K562 (cell line): ENCODE results near the gene MRM2. TPM values are rescaled to one million over a fixed set of nuclear protein-coding genes. Genes with fewer than 3 reads are reported as not detected.

Source experiments
- ATAC-seq: fragments of 200-7000 bp; cut with Tn5 transposase; 3 replicates; pipeline ENCODE4 v1.9.1; 2020; ENCODE audit warnings: moderate library complexity
- BruUV-seq: library from RNA; stranded (reverse); fragments of 400-500 nt; replicated peaks from 2 replicates; lab custom pipeline; 2021; lab: Mats Ljungman, UMichigan
- CTCF ChIA-PET: fragments of 300-600 bp; formaldehyde crosslinking; extraction: SDS; loops from one replicate; lab custom pipeline; 2021; ENCODE audit warnings: low intra/inter-chr PET ratio; lab: Yijun Ruan, JAX
- POLR2A ChIA-PET: fragments of 300-600, 350-650 bp; sonication (Branson Sonifier 250); formaldehyde crosslinking; extraction: SDS; loops from one replicate; lab custom pipeline; 2021; ENCODE audit warnings: antibody characterized with exemption, inconsistent platforms; lab: Yijun Ruan, JAX
- DNase-seq, 4 experiments: peaks; one replicate each; pipeline versions ENCODE4 v3.0.0 to v3.0.0-alpha.2; 2011 to 2018; ENCODE audit warnings: low spot score in 3 of 4, mixed read lengths in 3 of 4; ENCODE audit errors: extremely low read depth in 1 of 4
- FAIRE-seq: peaks from 2 replicates; lab custom pipeline; 2011; peaks lifted over from hg19 to GRCh38; lab: Jason Lieb, UNC
- H2AFZ ChIP-seq: 2 replicates; pipeline ENCODE4 v1.6.0; 2011; ENCODE audit warnings: low read depth, low read length, control low read depth, inconsistent platforms
- H3K27ac ChIP-seq: fragments of 200-600 bp; 3 replicates; pipeline ENCODE4 v1.8.0; 2011; ENCODE audit warnings: low read depth, mild to moderate bottlenecking, control low read depth, inconsistent platforms, low read length, moderate library complexity, mixed read lengths; ENCODE audit errors: extremely low read depth
- H3K27me3 ChIP-seq, 2 experiments: fragments of 300-600 bp in 1 of 2; 2 replicates in 1 of 2; 3 replicates in 1 of 2; pipeline versions ENCODE4 v1.6.0 to v1.8.0; 2011; ENCODE audit warnings: inconsistent platforms in 2 of 2, low read length in 2 of 2, mild to moderate bottlenecking in 1 of 2, mixed read lengths in 1 of 2, moderate library complexity in 1 of 2; ENCODE audit not compliant: control insufficient read depth in 2 of 2, insufficient read depth in 2 of 2
- H3K36me3 ChIP-seq: fragments of 300-600 bp; 3 replicates; pipeline ENCODE4 v1.8.0; 2011; ENCODE audit warnings: mild to moderate bottlenecking, low read length, inconsistent platforms; ENCODE audit not compliant: control insufficient read depth, insufficient read depth
- H3K4me1 ChIP-seq, 2 experiments: fragments of 200-600 bp in 1 of 2; replicated peaks in 1 of 2; 2 replicates in 1 of 2; 3 replicates in 1 of 2; pipeline versions ENCODE4 v1.5.1 to v1.8.0; 2011; ENCODE audit warnings: inconsistent platforms in 2 of 2, low read length in 2 of 2, mild to moderate bottlenecking in 1 of 2, mixed read lengths in 1 of 2, moderate library complexity in 1 of 2; ENCODE audit not compliant: control insufficient read depth in 2 of 2, insufficient read depth in 2 of 2
- H3K4me2 ChIP-seq: 2 replicates; pipeline ENCODE4 v1.6.1; 2011; ENCODE audit warnings: low read length, control low read depth, inconsistent platforms, mixed read lengths; ENCODE audit not compliant: insufficient read depth
- H3K4me3 ChIP-seq: fragments of 200-600 bp; sonication (generic), shearing (Covaris generic); 2 replicates; pipeline ENCODE4 v1.5.1; 2016; ENCODE audit warnings: control low read depth, inconsistent platforms
- H3K79me2 ChIP-seq: fragments of 200-600 bp; 3 replicates; pipeline ENCODE4 v1.8.0; 2011; ENCODE audit warnings: low read length, inconsistent platforms; ENCODE audit not compliant: control insufficient read depth, insufficient read depth
- H3K9ac ChIP-seq, 2 experiments: 2 replicates each; pipeline versions ENCODE4 v1.6.0 to v1.6.1; 2011; ENCODE audit warnings: low read depth in 2 of 2, low read length in 2 of 2, control low read depth in 1 of 2, inconsistent platforms in 1 of 2, mild to moderate bottlenecking in 1 of 2, mixed read lengths in 1 of 2; ENCODE audit not compliant: insufficient read depth in 1 of 2
- H3K9me1 ChIP-seq: one replicate; pipeline ENCODE4 v1.6.0; 2011; ENCODE audit warnings: inconsistent platforms, mild to moderate bottlenecking, low read length, moderate library complexity; ENCODE audit not compliant: control insufficient read depth, insufficient read depth
- H3K9me3 ChIP-seq: replicated peaks from 2 replicates; pipeline ENCODE4 v1.5.1; 2011; ENCODE audit warnings: low read depth, low read length, inconsistent platforms; ENCODE audit not compliant: control insufficient read depth, insufficient read depth
- H4K20me1 ChIP-seq: replicated peaks from 2 replicates; pipeline ENCODE4 v1.6.1; 2011; ENCODE audit warnings: low read length, inconsistent platforms, mixed read lengths; ENCODE audit not compliant: control insufficient read depth, insufficient read depth
- BACH1 ChIP-seq: fragments of 200-800 bp; sonication (Bioruptor generic); IDR thresholded peaks from 2 replicates; pipeline ENCODE4 v1.6.1; 2016; ENCODE audit warnings: missing genetic modification characterization, missing compliant biosample characterization
- CBX5 ChIP-seq: IDR thresholded peaks from 2 replicates; pipeline ENCODE4 v1.6.1; 2014; ENCODE audit warnings: low read depth, borderline replicate concordance
- DDX20 ChIP-seq: fragments of 450-650 bp; IDR thresholded peaks from 2 replicates; pipeline ENCODE4 v1.6.1; 2016; ENCODE audit warnings: missing genetic modification characterization, low read depth, mild to moderate bottlenecking, missing compliant biosample characterization, moderate library complexity
- E2F3 ChIP-seq: fragments of 250-450 bp; sonication (Bioruptor Pico); IDR thresholded peaks from 2 replicates; pipeline ENCODE4 v1.4.0; 2020; ENCODE audit warnings: mild to moderate bottlenecking
- ETS2 ChIP-seq: IDR thresholded peaks from 2 replicates; pipeline ENCODE4 v1.6.1; 2016; ENCODE audit warnings: borderline replicate concordance, missing genetic modification characterization, mild to moderate bottlenecking, moderate library complexity, missing compliant biosample characterization; ENCODE audit not compliant: poor library complexity, severe bottlenecking
- FOXK1 ChIP-seq: sonication (generic); formaldehyde crosslinking; IDR thresholded peaks from 2 replicates; pipeline ENCODE4 v1.8.0; 2022; ENCODE audit warnings: missing genetic modification reagents, mild to moderate bottlenecking, borderline replicate concordance
- HOMEZ ChIP-seq: fragments of 250-450 bp; sonication (Bioruptor Pico); IDR thresholded peaks from 2 replicates; pipeline ENCODE4 v1.4.0; 2020; ENCODE audit warnings: mild to moderate bottlenecking, moderate library complexity
- MIER1 ChIP-seq: fragments of 450-650 bp; IDR thresholded peaks from 2 replicates; pipeline ENCODE4 v1.6.1; 2016; ENCODE audit warnings: antibody characterized with exemption, mild to moderate bottlenecking, low read depth
- NFXL1 ChIP-seq: fragments of 450-650 bp; formaldehyde crosslinking; IDR thresholded peaks from 2 replicates; pipeline ENCODE4 v1.4.0; 2021; ENCODE audit warnings: mild to moderate bottlenecking
- PHB ChIP-seq: fragments of 250-450 bp; sonication (Bioruptor Pico); IDR thresholded peaks from 2 replicates; pipeline ENCODE4 v1.5.0; 2021
- ZNF121 ChIP-seq: sonication (generic); formaldehyde crosslinking; conservative IDR thresholded peaks from 2 replicates; pipeline ENCODE4 v1.8.0; 2022; ENCODE audit warnings: missing genetic modification reagents
- ZNF140 ChIP-seq: fragments of 250-450 bp; sonication (Bioruptor Pico); IDR thresholded peaks from 2 replicates; pipeline ENCODE4 v1.8.0; 2021; ENCODE audit warnings: moderate library complexity, mild to moderate bottlenecking, inconsistent platforms
- ZNF280B ChIP-seq: fragments of 250-450 bp; sonication (Bioruptor Pico); IDR thresholded peaks from 2 replicates; pipeline ENCODE4 v1.5.1; 2021; ENCODE audit warnings: mild to moderate bottlenecking
- ZNF408 ChIP-seq: fragments of 250-450 bp; sonication (Bioruptor Pico); IDR thresholded peaks from 2 replicates; pipeline ENCODE4 v1.4.0; 2020; ENCODE audit warnings: low read depth, mild to moderate bottlenecking, moderate library complexity
- WGBS: fragments of 100-300 bp; shearing (Covaris generic); methylation state at CpG from one replicate; pipeline ENCODE4 v1.1.6; 2016; ENCODE audit warnings: low coverage, mixed read lengths; ENCODE audit not compliant: insufficient coverage; ENCODE audit errors: missing lambda C conversion rate; 5-methylcytosine and 5-hydroxymethylcytosine counted together
- in situ Hi-C: fragments of 300-500 bp; cut with MboI; formaldehyde crosslinking; loops from 4 replicates; pipeline ENCODE4 v1.15.0; 2018; ENCODE audit warnings: inconsistent platforms, mixed read lengths
- intact Hi-C: fragments of 100-400 bp; cut with micrococcal nuclease; formaldehyde crosslinking; loops from 2 replicates; pipeline ENCODE4 v1.14.2; 2022
- polyA plus RNA-seq, 8 experiments: library from polyadenylated mRNA; depleted of rRNA in 4 of 8; stranded (reverse) in 5 of 8; unstranded in 3 of 8; fragments of >200 nt; fragmentation: Nextera tagmentation in 2 of 8; fragmentation: Illumina TruSeq in 1 of 8; extraction: Ambion mirVana in 2 of 8; extraction: Trizol in 1 of 8; gene quantifications; 2 replicates each; pipeline versions ENCODE4 v1.2.1 to v1.2.3, GENCODE V29; 2011 to 2014; ENCODE audit warnings: inconsistent platforms in 1 of 8, missing spikeins in 1 of 8
- total RNA-seq, 7 experiments: library from RNA; depleted of rRNA in 6 of 7; stranded (reverse); fragments of >200 nt in 6 of 7; fragmentation: Illumina TruSeq in 2 of 7; extraction: Trizol in 2 of 7; gene quantifications; 2 replicates each; pipeline versions ENCODE4 v1.2.1 to v1.2.3, GENCODE V29; 2011 to 2021; ENCODE audit warnings: low replicate concordance in 1 of 7
- TF ChIP-seq, protein P1 (sequence below), 2 experiments: fragments of 150-350 bp in 1 of 2; IDR thresholded peaks; 2 replicates each; pipeline ENCODE4 v1.6.1; 2012 to 2016; ENCODE audit warnings: low read depth in 2 of 2, low read length in 2 of 2, mild to moderate bottlenecking in 1 of 2, moderate library complexity in 1 of 2

MRM2 gene
- total and polyA plus RNA-seq, 9 of the 15 experiments (the other 6 are each of a cell fraction or from before 2014, with no cell fraction given): 32.4 to 116 (median 50.5) TPM

DNA sequence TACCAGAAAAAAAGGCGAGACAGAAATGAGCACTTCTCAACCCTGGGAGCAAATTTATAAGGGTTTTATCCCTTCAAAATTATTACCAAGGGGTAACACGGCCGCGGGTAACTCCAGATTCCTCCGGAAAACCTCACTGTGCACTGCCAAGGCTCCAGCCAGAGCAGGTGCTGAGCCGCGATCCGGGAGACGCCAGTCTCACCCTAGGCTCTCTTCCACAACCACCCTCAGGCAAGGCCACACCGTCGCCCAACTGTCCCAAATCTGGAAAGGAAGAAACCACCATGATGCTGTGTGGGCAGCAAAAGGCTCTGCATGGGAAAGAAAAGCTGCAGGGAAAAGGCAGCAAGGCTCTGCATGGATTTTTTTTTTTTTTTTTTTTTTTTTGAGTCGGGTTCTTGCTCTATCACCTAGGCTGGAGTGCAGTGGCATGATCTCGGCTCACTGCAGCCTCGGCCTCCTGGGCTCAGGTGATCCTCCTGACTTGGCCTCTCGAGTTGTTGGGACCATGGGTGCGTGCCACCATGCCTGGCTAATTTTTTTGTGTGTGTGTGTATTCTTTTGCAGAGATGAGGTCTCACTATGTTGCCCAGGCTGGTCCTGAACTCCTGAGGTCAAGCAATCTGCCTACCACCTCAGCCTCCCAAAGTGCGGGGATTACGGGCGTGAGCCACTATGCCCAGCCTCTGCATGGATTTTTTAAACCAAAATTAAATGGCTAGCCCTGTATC is 48.3 kb downstream of the MRM2 start:
- no peak overlapping the region for H3K4me2 ChIP-seq
- H2AFZ ChIP-seq: no peak overlapping the region
- H4K20me1 ChIP-seq: 0 out of 2 replicates have a peak, but pooled peaks cover 3% of the 10 kb centered on the region
- DNase-seq (no peak), ATAC-seq (no peak), FAIRE-seq (no peak)
- TF ChIP-seq NFXL1: no peak
- no peak for TF ChIP-seq MIER1
- TF ChIP-seq, protein P1, sequence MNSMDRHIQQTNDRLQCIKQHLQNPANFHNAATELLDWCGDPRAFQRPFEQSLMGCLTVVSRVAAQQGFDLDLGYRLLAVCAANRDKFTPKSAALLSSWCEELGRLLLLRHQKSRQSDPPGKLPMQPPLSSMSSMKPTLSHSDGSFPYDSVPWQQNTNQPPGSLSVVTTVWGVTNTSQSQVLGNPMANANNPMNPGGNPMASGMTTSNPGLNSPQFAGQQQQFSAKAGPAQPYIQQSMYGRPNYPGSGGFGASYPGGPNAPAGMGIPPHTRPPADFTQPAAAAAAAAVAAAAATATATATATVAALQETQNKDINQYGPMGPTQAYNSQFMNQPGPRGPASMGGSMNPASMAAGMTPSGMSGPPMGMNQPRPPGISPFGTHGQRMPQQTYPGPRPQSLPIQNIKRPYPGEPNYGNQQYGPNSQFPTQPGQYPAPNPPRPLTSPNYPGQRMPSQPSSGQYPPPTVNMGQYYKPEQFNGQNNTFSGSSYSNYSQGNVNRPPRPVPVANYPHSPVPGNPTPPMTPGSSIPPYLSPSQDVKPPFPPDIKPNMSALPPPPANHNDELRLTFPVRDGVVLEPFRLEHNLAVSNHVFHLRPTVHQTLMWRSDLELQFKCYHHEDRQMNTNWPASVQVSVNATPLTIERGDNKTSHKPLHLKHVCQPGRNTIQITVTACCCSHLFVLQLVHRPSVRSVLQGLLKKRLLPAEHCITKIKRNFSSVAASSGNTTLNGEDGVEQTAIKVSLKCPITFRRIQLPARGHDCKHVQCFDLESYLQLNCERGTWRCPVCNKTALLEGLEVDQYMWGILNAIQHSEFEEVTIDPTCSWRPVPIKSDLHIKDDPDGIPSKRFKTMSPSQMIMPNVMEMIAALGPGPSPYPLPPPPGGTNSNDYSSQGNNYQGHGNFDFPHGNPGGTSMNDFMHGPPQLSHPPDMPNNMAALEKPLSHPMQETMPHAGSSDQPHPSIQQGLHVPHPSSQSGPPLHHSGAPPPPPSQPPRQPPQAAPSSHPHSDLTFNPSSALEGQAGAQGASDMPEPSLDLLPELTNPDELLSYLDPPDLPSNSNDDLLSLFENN (IDR thresholded peaks at IDR 0.05; ENCODE audit: low read depth in 2 of 2, low read length in 2 of 2): no peak
- no peak for TF ChIP-seq E2F3 (CRISPR knock-in tag)
- no peak for TF ChIP-seq ZNF121
- TF ChIP-seq FOXK1 (CRISPR knock-in tag): no peak
- TF ChIP-seq ZNF408 (CRISPR knock-in tag): no peak
- TF ChIP-seq ETS2: no peak
- TF ChIP-seq CBX5: no peak
- no peak for TF ChIP-seq BACH1 (tag)
- no peak for TF ChIP-seq PHB
- no peak for TF ChIP-seq HOMEZ (CRISPR knock-in tag)
- TF ChIP-seq DDX20 (tag): no peak
- no peak for TF ChIP-seq ZNF140 (CRISPR knock-in tag)
- TF ChIP-seq ZNF280B (CRISPR knock-in tag): no peak
- ChIA-PET CTCF (no interaction called here), POLR2A (no interaction called here)
- intact Hi-C loops: no loop called here
- no peaks in the 10 kb centered on the region for H3K9me3 ChIP-seq
- BruUV-seq: no TSS peak
- no peaks in the 10 kb centered on the region for H3K79me2 ChIP-seq
- H3K9ac ChIP-seq: no peak overlapping the region
- H3K4me3 ChIP-seq: no peak overlapping the region
- peaks cover 0 to 14% of the 10 kb centered on the region in 2 experiments; a peak in 2 of 5 replicates for H3K4me1 ChIP-seq
- H3K36me3 ChIP-seq: peaks cover 41% of the 10 kb centered on the region; the same call in 2 of the 3 replicates
- H3K27ac ChIP-seq: no peak overlapping the region
- H3K27me3 ChIP-seq: no peaks in the 10 kb centered on the region
- in situ Hi-C loops: no loop called here
- 99% methylated on average over 17 of the region's 19 CpGs for WGBS
- no peaks in the 10 kb centered on the region for H3K9me1 ChIP-seq
